ENCODE results near the gene LYSET. TPM values are rescaled to one million over a fixed set of nuclear protein-coding genes. Genes with fewer than 3 reads are reported as not detected.
"Not testable (repeated sequence)": the region's sequence is repeated elsewhere in the genome, so short reads cannot be mapped to it uniquely, and the experiment has no call there.

Gene LYSET
- total and polyA plus RNA-seq, 2 of the 4 experiments (the other 2 are of a cell fraction), result 6.3 to 10.2 TPM

GRCh38 chr14:93165271-93166265 lies 19.5 kb upstream of the LYSET start:
- H3K4me3 ChIP-seq (ENCODE audit: insufficient read depth, low read depth, low read length); H4K5ac ChIP-seq (ENCODE audit: low read depth, low read length); DNase-seq; H2AK5ac ChIP-seq (ENCODE audit: low read depth, low read length); H2BK5ac ChIP-seq (ENCODE audit: low read depth, low read length, poor library complexity, severe bottlenecking); H4K20me1 ChIP-seq (ENCODE audit: insufficient read depth, low read length); H3K56ac ChIP-seq (ENCODE audit: extremely low read depth, insufficient read depth, low read length); H2AFZ ChIP-seq (replicated peaks; ENCODE audit: low read length, poor library complexity); H3K27ac ChIP-seq (ENCODE audit: insufficient read depth, low read length); BruUV-seq (replicated peaks); H3K27me3 ChIP-seq (ENCODE audit: control insufficient read depth, insufficient read depth, low read length); H3K14ac ChIP-seq (replicated peaks; ENCODE audit: low read depth, low read length); H3K79me1 ChIP-seq (ENCODE audit: low read depth in 1 of 2, low read length in 2 of 2); H2BK20ac ChIP-seq (ENCODE audit: low read depth, low read length); H4K91ac ChIP-seq (ENCODE audit: insufficient read depth, low read depth, low read length); H2BK120ac ChIP-seq (ENCODE audit: low read depth, low read length); H3K9ac ChIP-seq (ENCODE audit: low read depth, low read length); H3K9me1 ChIP-seq (ENCODE audit: insufficient read depth, low read length); in situ Hi-C loops (cut with MboI; ENCODE audit: low sequenced_read_pairs); intact Hi-C loops (cut with micrococcal nuclease); dilution Hi-C loops (cut with HindIII; ENCODE audit: low sequenced_read_pairs, unreplicated experiment); H4K8ac ChIP-seq (ENCODE audit: low read depth in 2 of 2, low read length in 2 of 2); H3K4ac ChIP-seq (ENCODE audit: low read depth, low read length); H3K18ac ChIP-seq (ENCODE audit: low read depth, low read length); H3K4me1 ChIP-seq (ENCODE audit: control insufficient read depth, insufficient read depth, low read length); H2BK15ac ChIP-seq (ENCODE audit: low read depth, low read length); H3K4me2 ChIP-seq (ENCODE audit: low read depth, low read length); H3K9me3 ChIP-seq (ENCODE audit: control insufficient read depth, insufficient read depth, low read length); ATAC-seq (ENCODE audit: low read depth); H3K23ac ChIP-seq (ENCODE audit: low read depth, low read length); H3K36me3 ChIP-seq (ENCODE audit: control insufficient read depth, insufficient read depth, low read length); POLR2A ChIA-PET (ENCODE audit: unreplicated experiment); H2AK9ac ChIP-seq (replicated peaks; ENCODE audit: low read depth, low read length, poor library complexity); CTCF ChIA-PET: not testable (repeated sequence)
- WGBS, 2 experiments (ENCODE audit: extremely low coverage in 2 of 2, insufficient read length in 1 of 2), result 93% methylated on average over 3 of the region's 26 CpGs; no CpG with 5 or more reads in 1 of the 2 experiments

Measured in IMR-90 (cell line).